GM19397 (cell line): ENCODE results near the gene SPTY2D1.
"Not testable (repeated sequence)": the region's sequence is repeated elsewhere in the genome, so short reads cannot be mapped to it uniquely, and the experiment has no call there.

Experiments
- ATAC-seq: cut with Tn5 transposase; IDR thresholded peaks from one replicate; pipeline ENCODE4 v1.9.1; 2021; ENCODE audit warnings: mild to moderate bottlenecking, moderate library complexity; ENCODE audit not compliant: unreplicated experiment

The SPTY2D1 gene

GRCh38 chr11:18634140-18635032, at the start of gene SPTY2D1:
Gene SPTY2D1, minus strand, starts transcription at chr11:18634342. Its CDS starts 85 bp downstream, at chr11:18634257.
- peak; percentile 96 for ATAC-seq

DNA sequence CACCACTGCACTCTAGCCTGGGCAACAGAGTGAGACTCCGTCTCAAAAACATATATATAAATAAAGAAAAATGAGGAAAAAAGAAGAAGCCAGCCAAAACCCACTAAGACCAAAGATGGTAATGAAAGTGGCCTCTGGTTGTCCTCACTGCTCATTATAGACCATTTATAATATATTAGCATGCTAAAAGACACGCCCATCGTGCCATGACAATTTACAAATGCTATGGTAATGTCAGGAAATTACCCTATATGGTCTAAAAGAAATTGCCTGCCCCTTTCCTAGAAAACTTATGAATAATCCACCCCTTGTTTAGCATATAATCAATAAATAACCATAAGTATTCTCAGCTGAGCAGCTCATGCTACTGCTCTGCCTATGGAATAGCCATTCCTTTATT, 48.3 kb upstream of the SPTY2D1 start:
- no peak for ATAC-seq

GRCh38 chr11:18681949-18682348, 47.8 kb upstream of the SPTY2D1 start:
- ATAC-seq: not testable (repeated sequence)

DNA sequence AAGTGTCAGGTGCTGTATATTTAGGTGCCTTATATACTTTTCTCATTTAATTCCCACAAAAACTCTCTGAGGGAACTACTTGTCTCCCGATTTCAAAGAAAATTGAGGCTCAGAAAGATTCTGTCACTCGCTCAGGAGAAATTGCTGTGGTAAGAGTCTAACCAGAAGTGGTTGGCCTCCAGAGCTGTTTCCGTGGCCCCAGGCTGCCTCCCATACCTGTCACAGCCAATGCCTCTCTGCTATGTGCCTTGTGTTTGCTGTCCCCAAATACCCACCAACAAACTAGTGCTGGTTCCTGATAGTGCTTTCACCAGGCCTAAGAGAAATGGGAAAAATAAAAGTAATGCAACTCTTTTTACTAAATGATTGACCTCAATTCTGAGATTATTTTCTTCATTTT, 43.4 kb upstream of the SPTY2D1 start:
- no peak for ATAC-seq

GRCh38 chr11:18676803-18677202, 42.7 kb upstream of the SPTY2D1 start:
- no peak for ATAC-seq

DNA sequence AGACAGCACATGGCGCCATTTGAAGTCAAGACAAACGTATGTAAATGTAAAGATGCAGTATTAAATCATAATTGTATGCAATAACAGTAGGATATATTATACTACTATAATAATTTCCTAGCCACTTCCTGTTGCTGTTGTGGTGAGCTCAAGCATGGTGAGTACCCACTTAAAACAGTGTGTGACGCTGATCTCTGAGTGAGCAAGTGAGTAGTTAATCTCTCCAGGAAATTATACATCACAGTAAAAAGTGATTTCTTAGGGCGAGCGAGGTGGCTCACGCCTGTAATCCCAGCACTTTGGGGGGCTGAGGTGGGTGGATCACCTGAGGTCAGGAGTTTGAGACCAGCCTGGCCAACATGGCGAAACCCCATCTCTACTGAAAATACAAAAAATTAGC, 38.1 kb upstream of the SPTY2D1 start:
- ATAC-seq: not testable (repeated sequence)

DNA sequence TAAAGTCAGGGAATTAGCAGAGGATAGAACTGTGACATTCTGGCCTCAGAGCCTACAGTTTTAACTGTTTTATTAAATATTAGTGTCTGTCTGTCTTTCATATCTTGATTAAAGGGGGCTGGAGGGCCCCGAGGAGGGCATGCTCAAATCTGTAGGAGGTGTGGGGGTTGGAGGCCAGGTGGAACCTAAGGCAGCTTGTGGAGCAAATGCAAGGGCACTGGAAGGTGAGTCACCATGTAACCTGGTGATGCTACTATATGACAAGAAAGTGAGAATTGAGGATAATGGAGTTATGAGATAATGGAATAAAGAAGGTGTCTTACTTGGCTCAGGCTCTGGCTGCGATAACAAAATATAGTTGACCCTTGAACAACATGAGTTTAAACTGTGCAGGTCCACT, 37.1 kb upstream of the SPTY2D1 start:
- ATAC-seq: no peak

DNA sequence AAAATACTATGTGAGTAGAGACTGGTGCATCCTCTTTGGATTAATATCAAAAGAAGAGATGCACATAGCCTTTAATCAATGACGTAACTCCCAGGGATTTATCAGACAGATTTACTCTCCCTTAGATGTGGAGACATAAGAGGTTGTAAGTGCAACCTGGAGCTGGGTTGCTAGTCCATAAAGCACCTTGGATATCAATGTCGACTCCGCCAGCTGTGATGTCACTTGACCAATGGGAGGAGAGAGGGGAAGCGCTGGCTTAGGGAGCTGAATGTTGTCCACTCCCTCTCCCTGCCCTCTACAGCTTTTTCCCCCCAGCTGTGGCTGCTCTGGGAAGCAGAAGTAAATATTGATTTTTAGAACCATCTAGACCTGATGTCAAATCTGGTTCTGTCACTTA, 35.6 kb upstream of the SPTY2D1 start:
- ATAC-seq: no peak

GRCh38 chr11:18669219-18669596, 35.1 kb upstream of the SPTY2D1 start:
- ATAC-seq: no peak

GRCh38 chr11:18668131-18668530, 34.0 kb upstream of the SPTY2D1 start:
- no peak for ATAC-seq

DNA sequence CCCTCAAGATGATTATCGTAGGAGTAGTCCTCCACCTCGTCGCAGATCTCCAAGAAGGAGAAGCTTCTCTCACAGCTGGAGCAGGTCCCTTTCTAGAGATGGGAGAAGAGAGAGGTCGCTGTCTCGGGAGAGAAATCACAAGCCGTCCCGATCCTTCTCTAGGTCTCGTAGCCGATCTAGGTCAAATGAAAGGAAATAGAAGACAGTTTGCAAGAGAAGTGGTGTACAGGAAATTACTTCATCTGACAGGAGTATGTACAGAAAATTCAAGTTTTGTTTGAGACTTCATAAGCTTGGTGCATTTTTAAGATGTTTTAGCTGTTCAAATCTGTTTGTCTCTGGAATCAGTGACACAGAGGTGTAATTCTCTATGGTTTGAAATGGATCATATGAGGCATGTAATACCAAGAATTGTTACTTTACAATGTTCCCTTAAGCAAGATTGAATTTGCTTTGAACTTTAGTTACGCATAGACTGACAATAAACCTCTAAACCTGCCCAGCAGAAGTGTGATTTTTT, 31.3 kb upstream of the SPTY2D1 start:
- not testable (repeated sequence) for ATAC-seq

GRCh38 chr11:18657673-18658072, 23.5 kb upstream of the SPTY2D1 start:
- ATAC-seq: no peak

DNA sequence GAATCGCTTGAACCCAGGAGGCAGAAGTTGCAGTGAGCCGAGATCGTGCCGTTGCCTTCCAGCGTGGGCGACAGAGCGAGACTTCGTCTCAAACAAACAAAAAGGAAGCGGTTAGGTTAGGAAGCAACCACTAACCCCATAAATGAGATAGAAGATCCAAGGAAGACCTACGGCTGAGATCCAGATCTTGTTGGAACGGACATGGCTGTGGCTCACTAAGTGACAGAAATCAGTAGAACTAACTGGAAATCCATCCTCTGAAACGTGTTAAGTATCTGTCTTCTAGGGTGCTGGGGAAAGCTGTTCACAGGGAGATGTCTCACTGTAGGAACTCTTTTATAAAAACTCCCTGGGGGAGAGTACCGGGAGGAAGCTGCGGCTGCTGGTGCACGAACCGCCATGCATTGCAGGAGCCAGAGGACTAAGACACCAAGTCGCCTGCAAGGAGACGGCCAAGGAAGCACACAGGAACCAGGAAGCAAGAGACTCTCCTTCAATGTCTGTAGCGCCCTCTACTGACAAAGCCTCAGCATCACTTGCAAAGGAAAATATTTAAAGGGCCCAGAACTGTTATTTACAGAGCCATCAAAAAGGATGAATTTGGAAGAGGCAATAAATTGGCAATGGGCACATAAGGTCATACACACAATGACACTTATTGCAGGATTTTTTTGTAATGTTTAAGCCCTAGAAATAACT, 16.9 kb upstream of the SPTY2D1 start:
- ATAC-seq: no peak

GRCh38 chr11:18650353-18650752, 16.2 kb upstream of the SPTY2D1 start:
- no peak for ATAC-seq

DNA sequence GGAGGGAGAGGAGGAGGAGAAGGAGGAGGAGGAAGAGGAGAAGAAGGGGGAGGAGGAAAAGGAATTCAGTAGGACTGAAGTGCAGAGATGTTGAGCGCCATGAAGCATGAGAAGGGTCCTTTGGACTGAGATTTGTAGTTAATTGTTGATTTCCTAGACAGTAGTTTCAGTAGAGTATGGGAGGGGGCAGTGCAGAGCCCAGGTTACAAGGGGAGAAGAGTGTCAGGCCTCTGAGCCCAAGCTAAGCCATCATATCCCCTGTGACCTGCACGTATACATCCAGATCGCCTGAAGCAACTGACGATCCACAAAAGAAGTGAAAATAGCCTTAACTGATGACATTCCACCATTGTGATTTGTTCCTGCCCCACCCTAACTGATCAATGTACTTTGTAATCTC, 8.9 kb upstream of the SPTY2D1 start:
- not testable (repeated sequence) for ATAC-seq

DNA sequence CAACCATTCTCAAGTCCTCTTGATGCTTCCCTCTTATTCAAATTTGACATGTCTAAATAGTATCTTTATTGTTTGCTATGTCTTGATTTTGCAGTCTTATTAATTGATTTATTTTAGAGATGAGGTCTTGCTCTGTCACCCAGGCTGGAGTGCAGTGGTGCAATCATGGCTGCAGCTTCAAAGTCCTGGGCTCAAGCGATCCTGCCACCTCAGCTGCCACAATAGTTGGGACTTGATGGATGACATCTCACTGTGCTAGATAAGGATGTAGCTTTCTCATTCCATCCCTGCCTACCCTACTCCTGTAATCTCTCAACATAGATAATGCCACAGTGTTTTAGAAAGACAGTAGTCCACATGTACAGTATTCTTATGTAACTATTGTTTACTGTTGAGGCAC, 7.5 kb upstream of the SPTY2D1 start:
- ATAC-seq: no peak

DNA sequence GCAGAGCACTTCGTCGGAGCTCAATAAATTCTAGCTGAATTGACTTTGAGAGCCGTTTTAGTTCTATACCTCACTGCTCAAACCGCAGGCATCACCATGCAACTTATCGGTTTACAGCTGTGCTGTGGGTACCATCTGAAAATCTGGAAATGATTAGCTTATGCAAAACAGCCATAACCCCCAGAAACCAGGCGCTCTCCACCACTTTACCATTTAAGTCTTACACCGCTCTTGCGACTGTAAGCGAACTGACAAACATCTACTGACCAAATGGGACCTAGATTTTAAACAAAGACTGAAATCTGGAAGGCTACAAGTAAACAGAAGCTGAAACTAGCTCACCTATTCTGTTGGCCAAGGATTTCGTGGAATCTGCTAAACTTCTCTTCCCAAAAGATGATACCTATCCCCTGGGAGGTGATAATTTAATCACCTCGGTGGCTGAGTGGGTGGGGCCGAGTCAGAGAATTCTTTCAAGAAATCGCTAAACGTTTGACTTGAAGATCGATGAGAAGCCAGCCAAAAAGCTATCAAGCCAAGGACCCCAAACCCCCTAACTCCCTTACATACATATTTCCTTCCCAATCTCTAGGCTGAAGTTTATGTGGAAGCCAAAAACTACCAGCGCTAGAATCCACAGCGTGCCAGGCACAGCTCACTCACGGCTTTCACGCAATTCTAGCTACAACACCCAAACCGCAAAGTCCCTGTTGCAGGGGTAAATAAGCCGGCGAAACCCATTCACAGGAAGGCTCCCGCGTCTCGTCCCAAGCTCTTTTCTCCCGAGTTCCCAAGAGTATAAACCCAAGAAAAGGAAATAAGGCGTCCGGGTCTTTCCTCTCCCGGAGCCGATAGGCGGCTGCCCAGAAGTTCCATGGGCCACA, 644 bp downstream of the SPTY2D1 start:
- peak; percentile 54 for ATAC-seq

GRCh38 chr11:18632841-18633240, 1.3 kb downstream of the SPTY2D1 start:
- no peak for ATAC-seq

DNA sequence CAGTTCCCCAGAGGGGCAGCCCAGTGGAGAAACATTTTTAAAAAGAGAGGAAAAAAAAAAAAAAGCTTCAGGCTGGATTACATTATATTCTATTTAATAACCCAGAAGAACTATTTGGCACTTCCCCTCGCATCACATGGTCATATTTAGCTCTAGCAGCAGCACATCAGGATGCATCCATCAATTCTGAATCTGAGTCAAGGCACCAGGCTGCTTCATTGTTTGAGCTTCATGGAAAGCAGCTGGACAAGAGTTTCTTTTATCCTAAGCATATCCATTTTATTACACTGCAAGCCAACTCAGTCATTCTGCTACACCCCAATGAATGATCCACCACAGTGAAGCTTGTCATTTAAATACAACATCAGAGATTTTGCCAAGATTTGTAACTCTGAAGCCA, 10.0 kb downstream of the SPTY2D1 start:
- ATAC-seq: no peak

DNA sequence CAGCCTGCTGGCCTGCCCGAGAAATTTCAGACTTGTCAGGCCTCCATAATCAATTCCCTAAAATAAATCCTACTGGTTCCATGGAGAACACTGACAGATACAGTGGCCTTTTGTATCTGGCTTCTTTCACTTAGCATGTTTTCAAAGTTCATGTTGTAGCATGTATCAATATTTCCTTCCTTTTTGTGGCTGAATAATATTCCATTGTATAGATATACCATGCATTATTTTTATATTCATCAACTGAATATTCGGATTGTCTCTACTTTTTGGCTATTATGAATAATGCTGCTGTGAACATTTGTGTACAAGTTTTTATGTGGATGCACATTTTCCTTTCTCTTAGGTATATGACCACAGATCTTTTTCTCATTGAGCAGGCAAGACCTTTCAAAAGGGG, 10.4 kb downstream of the SPTY2D1 start:
- ATAC-seq: no peak
